Heart left ventricle (tissue), 13 donors: ENCODE measurements around the gene ATXN2L.

Experiments used
- POLR2A ChIP-seq, 2 donors: fragments of 450-650 bp; IDR thresholded peaks; one replicate each; pipeline ENCODE4 v1.6.1; 2017; ENCODE audit warnings: antibody characterized with exemption in 2 of 2, mild to moderate bottlenecking in 2 of 2, moderate library complexity in 2 of 2
- TF ChIP-seq, protein P1 (sequence below), 12 donors: fragments of 200-600 bp; sonication (generic) in 4 of 12; IDR thresholded peaks; one replicate each; pipeline versions ENCODE4 v1.5.0 to v1.8.0; 2018 to 2022; ENCODE audit warnings: antibody characterized with exemption in 12 of 12, mild to moderate bottlenecking in 5 of 12
- donor health status: ischemic (EF 13 %, LVEDD 7.1; RV severe dilation, severe dysfunction).
- donor health status: DM: no; HTN: yes; CAD: no.
- donor health status: DM: no; HTN: no; CAD: no.
- donor health status: ischemic (EF 25% LVEDD 6.9; RV normal size, moderate dysfunction).
- donor health status: ischemic (EF 25% LVEDD 5.7; RV mildly dilated, moderate dysfunction).
- donor health status: ischemic (EF 35%, LVEDD 5.7; RV mildly dilated, moderate dysfunction).
- donor health status: nonischemic (EF 11% LVEDD 7.7; RV severe dilation, severe dysfunction).
- donor health status: DM: yes; HTN: yes; CAD: no.
- donor health status: PGD.
- donor health status: ischemic (EF 29% LVEDD 5.4; RV normal size, mild dysfunction).
- donor health status: nonischemic (EF 23%, LVEDD 6.1; RV moderate dilation, normal function).

DNA sequence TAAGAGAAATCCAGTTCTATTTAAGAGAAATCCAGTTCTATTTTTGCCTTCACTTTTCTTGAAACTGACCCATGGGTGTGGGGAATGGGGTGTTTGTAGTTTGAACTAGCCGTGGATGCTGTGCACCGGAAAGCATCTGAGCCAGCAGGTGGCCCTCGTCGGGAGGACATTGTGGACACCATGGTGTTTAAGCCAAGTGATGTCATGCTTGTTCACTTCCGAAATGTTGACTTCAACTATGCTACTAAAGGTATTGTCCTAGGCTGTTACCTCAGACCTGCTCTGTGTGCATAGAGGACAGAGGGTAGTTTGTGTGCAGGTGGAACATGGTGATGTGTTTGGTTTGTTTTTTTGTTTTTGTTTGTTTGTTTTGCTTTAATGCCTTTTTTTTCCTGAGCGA lies 3.3 kb downstream of the ATXN2L start:
- TF ChIP-seq, protein P1, sequence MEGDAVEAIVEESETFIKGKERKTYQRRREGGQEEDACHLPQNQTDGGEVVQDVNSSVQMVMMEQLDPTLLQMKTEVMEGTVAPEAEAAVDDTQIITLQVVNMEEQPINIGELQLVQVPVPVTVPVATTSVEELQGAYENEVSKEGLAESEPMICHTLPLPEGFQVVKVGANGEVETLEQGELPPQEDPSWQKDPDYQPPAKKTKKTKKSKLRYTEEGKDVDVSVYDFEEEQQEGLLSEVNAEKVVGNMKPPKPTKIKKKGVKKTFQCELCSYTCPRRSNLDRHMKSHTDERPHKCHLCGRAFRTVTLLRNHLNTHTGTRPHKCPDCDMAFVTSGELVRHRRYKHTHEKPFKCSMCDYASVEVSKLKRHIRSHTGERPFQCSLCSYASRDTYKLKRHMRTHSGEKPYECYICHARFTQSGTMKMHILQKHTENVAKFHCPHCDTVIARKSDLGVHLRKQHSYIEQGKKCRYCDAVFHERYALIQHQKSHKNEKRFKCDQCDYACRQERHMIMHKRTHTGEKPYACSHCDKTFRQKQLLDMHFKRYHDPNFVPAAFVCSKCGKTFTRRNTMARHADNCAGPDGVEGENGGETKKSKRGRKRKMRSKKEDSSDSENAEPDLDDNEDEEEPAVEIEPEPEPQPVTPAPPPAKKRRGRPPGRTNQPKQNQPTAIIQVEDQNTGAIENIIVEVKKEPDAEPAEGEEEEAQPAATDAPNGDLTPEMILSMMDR (IDR thresholded peaks at IDR 0.05), result no peak
- no peak for TF ChIP-seq POLR2A (IDR thresholded peaks at IDR 0.05)
